Keratinocyte (primary cell): Measurements from ENCODE around the gene SDE2. TPM values are rescaled to one million over a fixed set of nuclear protein-coding genes. Genes with fewer than 3 reads are reported as not detected.

Source experiments
- DNase-seq: peaks from one replicate; pipeline ENCODE4 v3.0.0-alpha.2; 2011; ENCODE audit warnings: low read depth, missing footprints, low spot score
- FAIRE-seq: peaks from 2 replicates; lab custom pipeline; 2011; peaks lifted over from hg19 to GRCh38; lab: Jason Lieb, UNC
- H2AFZ ChIP-seq: 2 replicates; pipeline ENCODE4 v1.6.0; 2012; ENCODE audit warnings: low read length, control low read depth, inconsistent platforms; ENCODE audit not compliant: control insufficient read depth
- H3K27ac ChIP-seq: 2 replicates; pipeline ENCODE4 v1.5.1; 2011; ENCODE audit warnings: low read length; ENCODE audit not compliant: control insufficient read depth, insufficient read depth
- H3K27me3 ChIP-seq: 3 replicates; pipeline ENCODE4 v1.6.0; 2011; ENCODE audit warnings: low read length; ENCODE audit not compliant: control insufficient read depth, insufficient read depth; ENCODE audit errors: extremely low read depth
- H3K36me3 ChIP-seq, 2 experiments: 2 replicates in 1 of 2; 3 replicates in 1 of 2; pipeline ENCODE4 v1.5.1; 2011; ENCODE audit warnings: low read length in 2 of 2, mild to moderate bottlenecking in 1 of 2; ENCODE audit not compliant: control insufficient read depth in 2 of 2, insufficient read depth in 2 of 2; ENCODE audit errors: extremely low read depth in 1 of 2
- H3K4me1 ChIP-seq: 3 replicates; pipeline ENCODE4 v1.5.1; 2011; ENCODE audit warnings: low read length; ENCODE audit not compliant: control insufficient read depth, insufficient read depth; ENCODE audit errors: extremely low read depth
- H3K4me2 ChIP-seq: 3 replicates; pipeline ENCODE4 v1.6.0; 2011; ENCODE audit warnings: low read depth, low read length; ENCODE audit not compliant: control insufficient read depth, insufficient read depth; ENCODE audit errors: extremely low read depth
- H3K4me3 ChIP-seq, 3 experiments: fragments of 200-600 bp in 1 of 3; sonication (generic) in 1 of 3; 2 replicates in 2 of 3; 3 replicates in 1 of 3; pipeline ENCODE4 v1.5.1; 2011 to 2016; ENCODE audit warnings: low read length in 3 of 3, mild to moderate bottlenecking in 3 of 3, control low read depth in 2 of 3, inconsistent platforms in 1 of 3, low read depth in 1 of 3, mixed read lengths in 1 of 3, mixed run types in 1 of 3, moderate library complexity in 1 of 3; ENCODE audit not compliant: control insufficient read depth in 2 of 3, insufficient read depth in 2 of 3; ENCODE audit errors: extremely low read depth in 1 of 3
- H3K79me2 ChIP-seq: 2 replicates; pipeline ENCODE4 v1.6.0; 2012; ENCODE audit warnings: low read length; ENCODE audit not compliant: control insufficient read depth, insufficient read depth
- H3K9ac ChIP-seq: 3 replicates; pipeline ENCODE4 v1.6.0; 2011; ENCODE audit warnings: low read length; ENCODE audit not compliant: control insufficient read depth, insufficient read depth; ENCODE audit errors: extremely low read depth
- H3K9me1 ChIP-seq: 3 replicates; pipeline ENCODE4 v1.6.0; 2011; ENCODE audit warnings: low read length; ENCODE audit not compliant: control insufficient read depth, insufficient read depth; ENCODE audit errors: extremely low read depth
- H3K9me3 ChIP-seq: 2 replicates; pipeline ENCODE4 v1.5.1; 2012; ENCODE audit warnings: low read depth, low read length; ENCODE audit not compliant: control insufficient read depth
- H4K20me1 ChIP-seq: 3 replicates; pipeline ENCODE4 v1.6.0; 2011; ENCODE audit warnings: low read length; ENCODE audit not compliant: control insufficient read depth, insufficient read depth; ENCODE audit errors: extremely low read depth
- CTCF ChIP-seq, 3 experiments: IDR thresholded peaks in 1 of 3; conservative IDR thresholded peaks in 1 of 3; optimal IDR thresholded peaks in 1 of 3; 2 replicates in 2 of 3; 3 replicates in 1 of 3; pipeline versions ENCODE3 to v1.5.1; 2011; ENCODE audit warnings: low read length in 3 of 3, mild to moderate bottlenecking in 3 of 3, moderate library complexity in 2 of 3, control low read depth in 1 of 3, inconsistent platforms in 1 of 3; ENCODE audit not compliant: insufficient read depth in 2 of 3; ENCODE audit errors: extremely low read depth in 1 of 3
- EZH2 ChIP-seq: IDR thresholded peaks from one replicate; pipeline ENCODE4 v1.6.1; 2012; ENCODE audit warnings: inconsistent platforms, mild to moderate bottlenecking, low read length, moderate library complexity
- dilution Hi-C: fragments of 300-500 bp; cut with MboI; formaldehyde crosslinking; loops from one replicate; pipeline ENCODE4 v1.7.0; 2020; ENCODE audit warnings: low sequenced_read_pairs; ENCODE audit not compliant: extremely low pct_ligation_motif_present
- polyA plus RNA-seq, 5 experiments: library from polyadenylated mRNA; depleted of rRNA in 3 of 5; stranded (reverse) in 3 of 5; stranded (forward) in 1 of 5; unstranded in 1 of 5; fragments of >200 nt; gene quantifications; 1 replicate in 1 of 5; 2 replicates in 3 of 5; 3 replicates in 1 of 5; pipeline versions ENCODE4 v1.2.1 to v1.2.3, GENCODE V29; 2011 to 2012; ENCODE audit warnings: missing spikeins in 2 of 5, low read depth in 1 of 5, low replicate concordance in 1 of 5

SDE2 gene
- polyA plus RNA-seq, 1 donor (not counting 4 experiments of a cell fraction or from before 2014, with no cell fraction given) = 15.9 TPM

- H3K9ac ChIP-seq = no peak overlapping the region
- no peak overlapping the region for H3K4me3 ChIP-seq
- DNase-seq (no peak), FAIRE-seq (no peak)
- dilution Hi-C loops = no loop called here
- no peaks in the 10 kb centered on the region for H4K20me1 ChIP-seq
- H3K36me3 ChIP-seq = no peaks in the 10 kb centered on the region
- TF ChIP-seq EZH2 (no peak), CTCF (optimal IDR thresholded peaks at IDR 0.05 in 1 of 3, IDR thresholded peaks at IDR 0.05 in 1 of 3, conservative IDR thresholded peaks at IDR 0.05 in 1 of 3; ENCODE audit: extremely low read depth in 1 of 3, insufficient read depth in 2 of 3, low read length in 3 of 3) (peak in 2 of 3 experiments; percentile 39)
- no peaks in the 10 kb centered on the region for H3K79me2 ChIP-seq
- H3K27me3 ChIP-seq = peaks cover 5% of the 10 kb centered on the region
- H3K27ac ChIP-seq = no peak overlapping the region
- no peaks in the 10 kb centered on the region for H3K9me1 ChIP-seq
- no peaks in the 10 kb centered on the region for H3K9me3 ChIP-seq
- H3K4me1 ChIP-seq = no peaks in the 10 kb centered on the region
- no peak overlapping the region for H3K4me2 ChIP-seq
- no peak overlapping the region for H2AFZ ChIP-seq
Measured at GRCh38 chr1:225962440-225962975, 36.6 kb downstream of the SDE2 start.

DNA sequence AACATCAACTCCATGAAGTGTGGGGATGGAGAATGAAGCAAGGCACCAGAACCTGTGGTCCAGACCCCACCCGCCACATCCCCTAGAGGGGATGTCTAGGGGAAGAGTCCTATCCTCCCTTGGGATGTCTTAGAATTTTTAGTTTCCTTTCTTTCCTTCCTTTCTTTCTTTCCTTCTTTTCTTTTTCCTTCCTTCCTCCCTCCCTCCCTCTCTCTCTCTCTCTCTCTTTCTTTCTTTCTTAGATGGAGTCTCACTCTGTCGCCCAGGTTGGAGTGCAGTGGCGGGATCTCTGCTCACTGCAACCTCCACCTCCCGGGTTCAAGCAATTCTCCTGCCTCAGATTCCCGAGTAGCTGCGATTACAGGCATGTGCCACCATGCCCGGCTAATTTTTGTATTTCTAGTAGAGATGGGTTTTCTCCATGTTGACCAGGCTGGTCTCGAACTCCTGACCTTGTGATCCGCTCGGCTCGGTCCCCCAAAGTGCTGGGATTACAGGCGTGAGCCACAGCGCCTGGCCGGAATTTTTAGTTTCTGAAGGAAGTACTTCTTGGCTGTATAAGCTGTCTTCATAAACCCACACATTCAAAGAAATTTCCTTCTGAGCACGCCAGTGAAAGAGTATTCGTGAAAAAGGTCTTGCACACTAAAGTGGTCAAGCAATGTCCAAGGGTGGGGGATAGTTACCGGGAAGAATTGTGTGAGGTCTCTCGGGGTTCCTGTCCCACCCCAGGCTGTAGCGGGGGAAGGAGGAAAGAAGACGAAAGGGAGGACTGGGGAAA lies 37.3 kb downstream of the SDE2 start:
- H3K9ac ChIP-seq = no peak overlapping the region
- no peaks in the 10 kb centered on the region for H3K9me1 ChIP-seq
- no peaks in the 10 kb centered on the region for H3K9me3 ChIP-seq
- no peak overlapping the region for H2AFZ ChIP-seq
- H3K27me3 ChIP-seq = peaks cover 5% of the 10 kb centered on the region
- no peak for FAIRE-seq
- H4K20me1 ChIP-seq = no peaks in the 10 kb centered on the region
- no peak overlapping the region for H3K4me3 ChIP-seq
- H3K36me3 ChIP-seq = no peaks in the 10 kb centered on the region
- no peak overlapping the region for H3K4me2 ChIP-seq
- H3K4me1 ChIP-seq = no peaks in the 10 kb centered on the region
- H3K27ac ChIP-seq = no peak overlapping the region
- dilution Hi-C loops = no loop called here
- H3K79me2 ChIP-seq = no peaks in the 10 kb centered on the region
- no peak for TF ChIP-seq EZH2
- no peak for TF ChIP-seq CTCF (optimal IDR thresholded peaks at IDR 0.05 in 1 of 3, IDR thresholded peaks at IDR 0.05 in 1 of 3, conservative IDR thresholded peaks at IDR 0.05 in 1 of 3; ENCODE audit: extremely low read depth in 1 of 3, insufficient read depth in 2 of 3, low read length in 3 of 3)
- no peak for DNase-seq
